ENCODE measurements around the gene SLC25A22.

DNA sequence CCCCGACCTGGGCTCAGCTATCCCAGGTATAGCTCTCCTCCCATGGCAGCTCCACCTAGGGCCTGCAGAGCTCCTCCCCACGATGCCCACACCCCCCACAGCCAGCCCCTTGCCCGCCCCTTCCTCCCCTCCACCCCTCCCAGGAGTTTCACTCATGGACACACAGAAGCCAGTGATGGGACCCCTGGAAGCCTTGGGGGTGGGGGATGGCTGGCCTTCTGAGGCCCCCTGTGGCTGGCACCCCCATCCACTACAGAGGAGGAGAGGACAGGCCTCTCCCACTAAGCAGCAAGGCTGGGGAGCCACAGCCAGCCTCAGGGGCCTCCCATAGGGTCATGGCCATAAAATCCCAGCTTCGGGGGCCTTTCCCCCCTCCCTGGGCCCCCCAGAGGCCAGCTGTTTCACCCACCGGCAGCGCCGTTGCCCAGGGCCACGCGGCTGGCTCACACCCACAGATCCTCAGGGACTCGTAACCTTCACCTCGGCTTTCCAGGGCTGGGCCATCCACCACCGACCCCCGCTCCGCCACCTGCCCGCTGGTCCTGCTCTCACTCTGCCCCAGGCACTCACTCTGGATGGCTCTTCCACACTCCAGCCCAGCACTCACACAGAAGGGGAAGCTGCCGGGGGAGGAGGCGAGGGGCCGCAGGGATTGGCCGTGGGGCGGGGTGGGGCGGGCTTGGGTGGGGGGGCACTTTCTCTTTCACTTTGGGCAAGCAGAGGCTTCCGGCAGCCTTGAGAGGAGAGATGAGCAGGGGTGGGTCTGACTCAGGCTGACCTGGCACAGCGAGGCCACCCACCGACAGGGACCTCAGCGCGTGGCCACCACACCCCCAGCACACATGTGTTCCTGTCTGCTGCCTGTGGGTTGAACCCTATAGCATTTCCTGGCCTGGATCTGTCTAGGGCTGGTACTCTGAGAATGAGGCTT, 2.2 kb downstream of the SLC25A22 start:
- TF ChIP-seq, protein P1, sequence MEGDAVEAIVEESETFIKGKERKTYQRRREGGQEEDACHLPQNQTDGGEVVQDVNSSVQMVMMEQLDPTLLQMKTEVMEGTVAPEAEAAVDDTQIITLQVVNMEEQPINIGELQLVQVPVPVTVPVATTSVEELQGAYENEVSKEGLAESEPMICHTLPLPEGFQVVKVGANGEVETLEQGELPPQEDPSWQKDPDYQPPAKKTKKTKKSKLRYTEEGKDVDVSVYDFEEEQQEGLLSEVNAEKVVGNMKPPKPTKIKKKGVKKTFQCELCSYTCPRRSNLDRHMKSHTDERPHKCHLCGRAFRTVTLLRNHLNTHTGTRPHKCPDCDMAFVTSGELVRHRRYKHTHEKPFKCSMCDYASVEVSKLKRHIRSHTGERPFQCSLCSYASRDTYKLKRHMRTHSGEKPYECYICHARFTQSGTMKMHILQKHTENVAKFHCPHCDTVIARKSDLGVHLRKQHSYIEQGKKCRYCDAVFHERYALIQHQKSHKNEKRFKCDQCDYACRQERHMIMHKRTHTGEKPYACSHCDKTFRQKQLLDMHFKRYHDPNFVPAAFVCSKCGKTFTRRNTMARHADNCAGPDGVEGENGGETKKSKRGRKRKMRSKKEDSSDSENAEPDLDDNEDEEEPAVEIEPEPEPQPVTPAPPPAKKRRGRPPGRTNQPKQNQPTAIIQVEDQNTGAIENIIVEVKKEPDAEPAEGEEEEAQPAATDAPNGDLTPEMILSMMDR (IDR thresholded peaks at IDR 0.05 in 8 of 11, conservative IDR thresholded peaks at IDR 0.05 in 3 of 11): no peak
- TF ChIP-seq POLR2A (IDR thresholded peaks at IDR 0.05) (no peak), POLR2AphosphoS5 (IDR thresholded peaks at IDR 0.05) (peak; percentile 71 to 78 (median 77))

All from spleen (tissue), 7 donors.